ENCODE measurements around the gene CNOT4.

Gene CNOT4

DNA sequence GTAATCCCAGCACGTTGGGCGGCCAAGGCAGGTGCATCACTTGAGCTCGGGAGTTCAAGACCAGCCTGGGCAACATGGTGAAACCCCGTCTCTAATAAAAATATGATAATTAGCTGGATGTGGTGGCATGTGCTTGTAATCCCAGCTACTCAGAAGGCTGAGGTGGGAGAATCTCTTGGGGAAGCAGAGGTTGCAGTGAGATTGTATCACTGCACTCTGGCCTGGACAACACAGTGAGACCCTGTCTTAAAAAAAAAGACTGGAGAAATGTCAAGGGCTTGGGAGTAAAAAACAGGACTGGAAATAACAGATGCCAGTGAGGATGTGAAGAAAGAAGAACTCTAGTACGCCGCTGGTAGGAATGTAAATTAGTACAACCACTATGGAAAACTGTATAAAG, 31.1 kb upstream of the CNOT4 start:
- TF ChIP-seq, protein P1, sequence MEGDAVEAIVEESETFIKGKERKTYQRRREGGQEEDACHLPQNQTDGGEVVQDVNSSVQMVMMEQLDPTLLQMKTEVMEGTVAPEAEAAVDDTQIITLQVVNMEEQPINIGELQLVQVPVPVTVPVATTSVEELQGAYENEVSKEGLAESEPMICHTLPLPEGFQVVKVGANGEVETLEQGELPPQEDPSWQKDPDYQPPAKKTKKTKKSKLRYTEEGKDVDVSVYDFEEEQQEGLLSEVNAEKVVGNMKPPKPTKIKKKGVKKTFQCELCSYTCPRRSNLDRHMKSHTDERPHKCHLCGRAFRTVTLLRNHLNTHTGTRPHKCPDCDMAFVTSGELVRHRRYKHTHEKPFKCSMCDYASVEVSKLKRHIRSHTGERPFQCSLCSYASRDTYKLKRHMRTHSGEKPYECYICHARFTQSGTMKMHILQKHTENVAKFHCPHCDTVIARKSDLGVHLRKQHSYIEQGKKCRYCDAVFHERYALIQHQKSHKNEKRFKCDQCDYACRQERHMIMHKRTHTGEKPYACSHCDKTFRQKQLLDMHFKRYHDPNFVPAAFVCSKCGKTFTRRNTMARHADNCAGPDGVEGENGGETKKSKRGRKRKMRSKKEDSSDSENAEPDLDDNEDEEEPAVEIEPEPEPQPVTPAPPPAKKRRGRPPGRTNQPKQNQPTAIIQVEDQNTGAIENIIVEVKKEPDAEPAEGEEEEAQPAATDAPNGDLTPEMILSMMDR (IDR thresholded peaks at IDR 0.05): no peak

- TF ChIP-seq, protein P1 (IDR thresholded peaks at IDR 0.05): no peak
Observed at GRCh38 chr7:135539629-135540028, 29.7 kb upstream of the CNOT4 start.

DNA sequence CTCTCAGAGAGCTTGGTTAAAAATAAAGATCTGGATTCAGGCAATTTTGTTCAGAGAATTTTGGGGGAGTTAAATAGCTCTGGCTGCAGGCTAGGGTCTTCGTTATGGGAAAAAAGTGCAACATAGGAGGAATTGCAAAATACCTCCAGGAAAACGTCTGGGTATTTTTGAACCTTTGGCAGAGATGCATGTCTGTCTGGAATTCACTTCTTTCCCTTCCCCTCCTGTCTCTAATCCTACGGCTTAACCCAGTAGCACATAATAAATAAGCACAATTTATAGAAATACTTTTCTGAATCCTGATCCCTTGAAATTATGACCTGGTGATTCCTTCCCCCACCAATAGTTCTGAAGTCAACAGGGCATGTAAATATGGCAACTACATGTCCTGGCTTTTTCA, 28.5 kb upstream of the CNOT4 start:
- TF ChIP-seq, protein P1 (IDR thresholded peaks at IDR 0.05): no peak

DNA sequence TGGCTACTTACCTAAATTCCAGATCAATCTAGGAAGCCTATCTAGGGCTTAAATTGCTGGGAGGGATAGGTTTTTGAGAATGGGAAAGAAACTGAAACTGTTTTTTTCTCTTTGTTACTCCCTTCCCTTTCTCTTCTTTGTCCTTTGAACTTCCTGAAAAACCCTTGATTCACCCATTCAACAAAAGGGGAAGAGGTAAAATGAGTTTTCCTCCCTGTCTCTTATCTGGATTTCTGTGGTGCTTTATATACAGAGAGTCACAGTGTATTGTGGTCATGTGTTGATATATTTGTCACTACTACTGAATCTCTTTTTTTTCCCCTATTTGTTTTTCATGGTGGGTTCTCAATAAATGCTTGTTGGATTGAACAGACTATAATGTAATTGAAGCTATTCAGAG, 28.0 kb upstream of the CNOT4 start:
- TF ChIP-seq, protein P1 (IDR thresholded peaks at IDR 0.05): no peak

DNA sequence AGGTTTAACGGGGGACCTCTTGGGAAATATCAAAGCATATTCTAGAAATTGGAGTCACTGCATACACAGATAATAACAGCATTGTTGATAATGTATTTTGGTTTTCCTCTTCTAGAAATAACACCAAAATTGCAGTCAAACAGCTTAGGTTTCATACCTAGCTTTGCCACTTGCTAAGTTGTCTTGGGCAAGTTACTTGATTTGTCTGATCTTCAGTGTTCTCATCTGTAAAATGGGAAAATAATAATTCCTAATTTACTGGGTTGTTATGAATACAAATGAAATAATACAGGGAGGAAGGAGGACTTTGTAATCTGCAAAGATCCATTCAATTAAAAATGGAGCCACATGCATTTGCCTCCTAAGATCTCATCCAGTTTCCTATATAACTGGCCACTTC, 27.6 kb upstream of the CNOT4 start:
- TF ChIP-seq, protein P1 (IDR thresholded peaks at IDR 0.05): no peak

DNA sequence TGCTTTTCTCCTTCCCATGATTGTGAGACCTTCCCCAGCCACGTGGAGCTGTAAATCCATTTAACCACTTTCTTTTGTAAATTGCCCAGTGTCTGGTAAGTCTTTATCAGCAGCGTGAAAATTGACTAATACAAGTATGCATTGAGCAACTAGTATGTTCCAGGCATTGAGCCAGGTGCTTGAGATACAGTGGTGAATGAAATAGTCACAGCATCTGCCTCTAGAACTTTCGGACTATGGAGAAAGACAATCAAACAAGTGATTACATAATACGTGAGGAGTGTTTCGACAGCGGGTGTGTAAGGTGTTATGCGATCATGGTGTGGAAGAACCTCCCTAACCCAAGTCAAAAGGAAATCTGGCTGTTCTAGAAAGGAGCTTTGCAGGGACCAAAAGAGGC, 26.2 kb upstream of the CNOT4 start:
- TF ChIP-seq, protein P1 (IDR thresholded peaks at IDR 0.05): no peak

GRCh38 chr7:135527025-135527424, 17.1 kb upstream of the CNOT4 start:
- TF ChIP-seq, protein P1 (IDR thresholded peaks at IDR 0.05): no peak

DNA sequence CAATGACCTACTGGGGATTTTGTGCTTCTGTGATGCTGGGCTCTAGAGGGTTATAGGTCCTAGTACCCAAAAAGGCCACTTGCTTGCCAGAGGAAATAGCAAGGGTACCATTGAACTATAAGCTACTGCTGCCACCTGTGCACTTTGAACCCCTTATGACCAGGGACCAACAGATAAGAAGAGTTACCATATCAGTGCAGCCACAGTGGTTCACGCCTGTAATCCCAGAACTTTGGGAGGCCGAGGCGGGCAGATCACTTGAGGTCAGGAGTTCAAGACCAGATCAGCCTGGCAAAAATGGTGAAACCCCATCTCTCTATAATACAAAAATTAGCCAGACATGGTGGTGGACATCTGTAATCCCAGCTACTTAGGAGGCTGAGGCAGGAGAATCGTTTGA, 15.5 kb upstream of the CNOT4 start:
- TF ChIP-seq, protein P1 (IDR thresholded peaks at IDR 0.05): no peak

Measured in LNCAP (cell line).